CD4-positive, alpha-beta T cell treated with Interferon alpha-2 for 1 hour (primary cell): ENCODE measurements around the gene NOX3.
"Not testable (repeated sequence)": the region's sequence is repeated elsewhere in the genome, so short reads cannot be mapped to it uniquely, and the experiment has no call there.

ENCODE experiments used
- DNase-seq, 2 donors: peaks; one replicate each; pipeline ENCODE4 v3.0.0-alpha.2; 2020 to 2022

Gene NOX3

DNA sequence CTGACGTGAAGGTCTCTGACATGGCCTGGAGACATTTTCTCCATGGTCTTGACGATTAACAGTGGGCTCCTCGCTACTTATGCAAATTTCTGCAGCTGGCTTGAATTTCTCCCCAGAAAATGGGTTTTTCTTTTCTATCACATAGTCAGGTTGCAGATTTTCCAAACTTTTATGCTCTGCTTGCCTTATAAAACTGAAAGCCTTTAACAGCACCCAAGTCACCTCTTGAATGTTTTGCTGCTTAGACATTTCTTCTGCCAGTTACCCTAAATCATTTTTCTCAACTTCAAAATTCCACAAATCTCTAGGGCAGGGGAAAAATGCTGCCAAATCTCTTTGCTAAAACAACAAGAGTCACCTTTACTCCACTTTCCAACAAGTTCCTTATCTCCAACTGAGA lies 12.9 kb upstream of the NOX3 start:
- DNase-seq: not testable (repeated sequence)

GRCh38 chr6:155466539-155466938 lies 10.9 kb upstream of the NOX3 start:
- no peak for DNase-seq

DNA sequence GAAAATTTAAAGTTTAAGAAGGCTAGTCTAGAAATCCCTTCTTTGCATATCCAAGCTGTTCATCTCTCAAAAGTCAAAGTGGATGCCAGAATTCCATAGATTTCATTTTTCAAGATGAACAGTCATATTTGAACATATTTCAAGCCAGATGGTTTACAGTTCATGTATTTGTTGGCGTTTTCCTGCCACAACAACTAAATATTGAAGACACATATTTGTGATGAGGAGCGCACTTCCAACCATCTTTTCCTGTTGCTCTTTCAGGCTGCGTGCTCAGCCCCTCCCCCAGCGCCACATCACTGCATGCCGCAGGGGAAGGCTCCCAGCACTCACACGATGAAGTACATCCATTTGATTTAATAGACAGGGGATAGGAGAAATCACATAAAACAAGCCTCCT lies 5.9 kb upstream of the NOX3 start:
- no peak for DNase-seq

- no peak for DNase-seq
Observed at GRCh38 chr6:155454471-155454870, 1.2 kb downstream of the NOX3 start.

GRCh38 chr6:155454008-155454407 lies 1.6 kb downstream of the NOX3 start:
- DNase-seq: no peak

DNA sequence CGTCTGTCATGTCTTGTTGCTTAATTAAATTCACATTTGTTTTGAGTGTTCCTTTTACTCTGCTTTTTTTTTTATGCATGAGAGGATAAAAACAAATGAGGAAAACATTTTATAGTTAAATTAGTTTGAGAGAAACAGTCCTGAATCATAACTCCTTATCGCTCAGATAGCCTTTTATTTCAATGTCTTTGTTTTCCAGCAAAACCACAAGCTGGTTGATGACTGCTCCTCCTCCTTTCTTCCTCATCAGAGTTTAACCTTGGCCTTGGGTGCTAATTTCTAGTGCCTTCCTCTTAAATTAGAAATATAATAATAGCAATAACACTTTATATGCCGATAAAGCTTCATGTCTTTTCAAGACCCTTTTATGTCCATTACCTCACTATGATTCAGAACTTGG lies 3.1 kb downstream of the NOX3 start:
- no peak for DNase-seq

GRCh38 chr6:155451530-155451929 lies 4.1 kb downstream of the NOX3 start:
- DNase-seq: not testable (repeated sequence)

DNA sequence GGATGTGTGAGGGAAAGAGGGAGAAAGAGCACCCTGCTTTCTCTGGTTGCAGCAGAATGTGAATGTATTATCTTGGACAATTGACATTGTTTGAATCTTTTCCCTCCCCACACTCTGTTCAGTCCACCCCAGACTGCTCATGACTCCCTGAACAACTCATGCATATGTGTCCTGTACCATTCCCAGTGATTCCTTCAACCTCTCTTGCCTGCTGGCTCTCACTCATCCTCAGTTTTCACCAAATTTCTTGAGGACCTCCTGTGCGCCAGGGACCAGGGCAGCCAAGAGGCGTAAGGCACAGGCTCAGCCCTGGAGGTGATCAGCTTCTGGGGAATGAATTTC lies 5.4 kb downstream of the NOX3 start:
- no peak for DNase-seq

GRCh38 chr6:155449450-155450239 lies 6.0 kb downstream of the NOX3 start:
- DNase-seq: no peak

DNA sequence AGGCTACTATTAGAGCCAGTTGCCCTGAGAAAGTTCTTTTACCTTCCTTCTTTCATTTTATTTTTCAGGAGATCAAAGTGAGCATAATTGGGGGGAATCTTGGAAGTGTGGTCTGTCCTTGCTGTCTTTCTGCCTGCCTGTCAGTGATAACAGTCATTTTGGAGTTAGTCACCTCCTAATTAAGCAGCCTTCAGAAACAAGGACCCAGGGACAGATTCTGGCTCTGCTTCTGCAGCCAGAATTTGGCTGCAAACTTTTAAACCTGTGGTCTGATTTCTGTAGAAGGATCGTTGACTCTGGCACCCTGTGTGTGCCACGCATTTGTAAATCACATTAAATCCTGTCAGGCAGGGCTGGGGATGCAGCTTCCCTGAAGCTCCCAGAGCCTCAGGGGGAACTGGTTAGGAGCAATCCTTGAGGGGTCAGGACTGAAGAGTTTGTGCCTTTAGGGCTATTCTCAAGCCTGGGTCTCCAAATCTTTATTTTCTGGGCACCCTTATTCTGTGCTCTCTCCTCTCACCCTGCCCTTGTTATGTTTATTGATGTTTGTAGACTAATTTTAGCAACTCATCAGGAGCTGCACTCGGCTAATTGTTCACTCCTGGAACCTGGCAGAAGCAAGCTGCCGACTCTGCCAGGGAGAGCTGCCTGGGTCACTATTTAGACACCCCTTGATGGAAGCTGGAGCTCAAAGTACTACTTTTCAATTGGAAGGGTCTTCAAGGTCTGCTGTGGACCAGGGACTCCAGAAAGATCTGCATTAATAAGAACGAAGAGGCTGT lies 6.8 kb downstream of the NOX3 start:
- no peak for DNase-seq

DNA sequence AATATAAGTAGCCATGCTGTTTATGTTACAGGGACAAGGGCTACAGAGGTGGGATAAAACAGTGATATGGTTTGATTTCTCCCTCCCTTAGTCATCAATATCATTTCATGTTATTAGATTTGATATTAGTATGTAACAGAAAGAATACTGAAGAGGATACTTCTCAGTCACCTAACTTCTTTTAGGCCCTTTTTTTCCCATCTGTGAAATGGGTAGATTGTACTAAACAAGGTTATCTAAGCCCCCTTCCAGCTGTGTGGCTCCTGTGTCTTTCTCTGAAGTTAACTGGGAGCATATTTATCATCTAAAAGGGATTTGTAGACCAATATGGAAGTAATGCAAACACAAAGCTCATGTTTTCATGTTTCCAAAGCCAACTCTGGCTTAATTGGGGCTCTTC lies 7.7 kb downstream of the NOX3 start:
- DNase-seq: no peak

GRCh38 chr6:155444952-155445903 lies 10.4 kb downstream of the NOX3 start:
- DNase-seq: no peak

GRCh38 chr6:155444120-155444917 lies 11.3 kb downstream of the NOX3 start:
- DNase-seq: no peak

DNA sequence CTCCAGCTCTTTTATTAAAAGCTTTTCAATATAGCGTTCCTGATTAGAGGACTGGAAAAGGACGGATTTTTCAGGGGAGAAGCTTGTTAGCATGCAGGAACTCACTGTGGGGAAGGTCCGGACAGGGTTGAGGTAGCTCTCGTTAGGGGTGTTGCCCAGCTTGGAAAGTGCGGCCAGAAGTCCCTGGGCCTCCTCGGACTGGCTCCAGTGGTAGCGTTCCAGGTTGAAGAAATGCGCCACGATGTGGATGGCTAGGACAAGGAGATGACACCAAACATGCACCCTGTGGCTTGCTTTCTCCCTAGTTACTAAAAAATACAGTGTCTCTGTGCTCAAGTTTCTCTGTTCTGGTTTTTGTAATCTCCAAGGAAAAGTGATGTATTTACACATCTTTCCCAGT lies 12.5 kb downstream of the NOX3 start:
- DNase-seq: no peak

- DNase-seq: no peak
Observed at GRCh38 chr6:155442562-155442961, 13.1 kb downstream of the NOX3 start.

DNA sequence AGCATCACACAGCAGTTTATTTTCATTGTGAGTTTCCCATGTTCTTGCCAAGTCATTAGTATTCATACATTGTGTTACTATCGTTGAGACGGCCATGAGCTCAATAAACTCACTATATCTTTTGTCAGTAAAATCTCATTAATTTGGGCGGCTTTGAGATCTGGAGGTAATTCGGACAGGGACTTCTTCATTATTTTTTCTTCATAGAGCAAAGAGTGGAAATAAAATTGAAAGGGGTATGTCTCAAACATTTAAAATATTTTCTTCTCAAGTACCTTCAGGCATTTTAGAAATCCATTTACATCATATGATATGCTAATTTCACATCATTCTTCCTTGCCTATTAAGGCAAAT lies 14.6 kb downstream of the NOX3 start:
- no peak for DNase-seq

DNA sequence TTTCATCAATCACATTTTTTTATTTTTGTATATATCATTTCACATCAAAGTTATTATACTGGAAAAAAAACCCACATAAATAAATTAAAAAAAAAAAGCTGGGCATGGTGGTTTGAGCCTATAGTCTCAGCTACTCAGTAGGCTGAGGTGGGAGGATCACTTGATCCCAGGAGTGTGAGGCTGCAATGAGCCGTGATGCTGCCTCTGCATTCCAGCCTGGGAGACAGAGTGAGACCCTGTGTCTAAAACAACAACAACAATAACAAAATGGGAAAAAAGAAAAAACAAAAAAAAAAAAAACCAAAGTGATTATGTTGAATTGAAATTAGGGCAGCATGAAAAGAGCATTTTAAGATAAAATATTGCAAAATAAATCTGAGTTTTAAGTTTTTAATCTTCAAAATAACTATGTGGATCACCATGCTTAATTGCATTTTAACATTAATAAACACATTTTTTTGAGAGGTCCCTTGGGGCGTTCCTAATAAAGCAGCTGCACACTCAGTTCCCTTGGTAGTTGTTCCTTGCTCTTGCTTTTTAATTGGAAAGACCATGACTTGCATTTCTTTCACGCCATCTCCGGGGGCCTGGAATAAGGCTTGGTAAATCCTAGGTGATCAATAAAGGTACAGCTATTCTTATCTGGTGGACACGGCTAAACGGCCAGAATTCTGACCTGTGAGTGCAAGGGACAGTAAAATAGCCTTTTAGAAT lies 15.1 kb downstream of the NOX3 start:
- no peak for DNase-seq

DNA sequence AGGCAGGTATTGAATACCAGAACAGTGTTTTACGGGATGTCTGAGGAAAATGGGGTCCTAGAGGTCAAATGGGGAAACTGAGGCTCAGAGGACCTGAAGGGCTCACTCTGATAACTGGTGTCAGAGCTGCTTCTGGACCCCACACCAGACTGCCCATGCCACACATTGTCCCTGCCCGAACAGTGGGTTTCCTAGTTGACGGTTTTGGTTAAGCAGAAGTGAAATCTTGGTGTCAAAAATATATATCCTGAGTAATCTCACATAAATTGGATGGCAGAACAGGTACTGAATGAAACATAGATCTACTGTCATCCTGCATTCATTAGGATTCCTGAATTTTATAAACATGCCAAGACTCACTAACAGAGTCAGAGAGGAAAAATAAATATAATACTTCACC lies 16.3 kb downstream of the NOX3 start:
- DNase-seq: no peak

DNA sequence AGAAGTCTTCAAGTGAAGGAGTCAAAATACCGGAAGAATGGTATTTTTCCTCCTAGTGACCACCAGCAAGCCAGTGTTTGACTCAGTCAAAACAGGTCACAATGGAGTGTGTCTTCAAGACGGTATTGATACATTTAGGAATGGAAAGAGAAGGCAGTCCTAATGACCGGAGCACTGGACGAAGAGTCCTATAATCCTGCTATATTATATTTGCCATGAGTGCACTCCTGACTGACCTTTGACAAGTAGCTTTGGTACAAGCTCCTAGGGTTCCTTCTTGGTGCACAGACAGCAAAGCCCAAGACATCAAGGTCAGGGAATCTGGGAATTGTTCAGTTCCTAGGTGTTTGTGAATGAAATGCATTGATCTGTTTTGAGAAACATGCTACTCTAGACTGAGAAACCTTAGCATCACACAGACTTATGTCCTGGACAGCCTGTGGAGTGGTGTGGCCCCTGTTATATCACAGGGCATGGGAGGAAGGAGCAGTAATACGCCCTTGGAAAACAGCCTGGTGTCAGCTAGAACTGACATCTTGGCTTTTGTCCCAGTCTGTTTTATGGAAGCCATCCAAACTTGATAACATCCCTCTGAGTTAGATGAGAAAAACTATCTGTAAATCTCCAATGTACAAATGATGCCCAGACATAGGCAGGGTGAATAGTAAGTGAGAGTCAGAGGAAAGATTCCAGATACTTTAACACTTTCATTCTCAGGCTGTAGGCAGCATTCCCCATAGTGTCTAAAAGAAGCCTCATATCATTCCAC lies 18.5 kb downstream of the NOX3 start:
- DNase-seq: no peak

GRCh38 chr6:155434829-155435423 lies 20.7 kb downstream of the NOX3 start:
- DNase-seq: no peak

- no peak for DNase-seq
Observed at GRCh38 chr6:155434096-155434495, 21.5 kb downstream of the NOX3 start.
